Rectal smooth muscle tissue (tissue), 1 donor: ENCODE measurements around the gene COL21A1.

Source experiments
- H3K27ac ChIP-seq: one replicate; pipeline ENCODE4 v1.7.0; 2013; ENCODE audit warnings: low read depth, low read length, inconsistent platforms
- H3K27me3 ChIP-seq: one replicate; pipeline ENCODE4 v1.7.0; 2013; ENCODE audit warnings: low read length; ENCODE audit not compliant: control insufficient read depth, insufficient read depth
- H3K36me3 ChIP-seq: one replicate; pipeline ENCODE4 v1.7.0; 2013; ENCODE audit warnings: low read length; ENCODE audit not compliant: control insufficient read depth, insufficient read depth
- H3K4me1 ChIP-seq: one replicate; pipeline ENCODE4 v1.7.0; 2013; ENCODE audit warnings: low read length; ENCODE audit not compliant: control insufficient read depth, insufficient read depth
- H3K4me3 ChIP-seq: one replicate; pipeline ENCODE4 v1.7.0; 2013; ENCODE audit warnings: low read length
- H3K9ac ChIP-seq: one replicate; pipeline ENCODE4 v1.7.0; 2013; ENCODE audit warnings: low read length

Gene COL21A1

GRCh38 chr6:56242346-56242745, 5.0 kb downstream of the COL21A1 start:
- Histone ChIP-seq H3K27me3 (no peaks in the 10 kb centered on the region), H3K4me1 (peaks cover 9% of the 10 kb centered on the region), H3K9ac (no peak overlapping the region), H3K36me3 (no peaks in the 10 kb centered on the region), H3K4me3 (no peak overlapping the region), H3K27ac (no peak overlapping the region)

- H3K27me3 ChIP-seq: no peaks in the 10 kb centered on the region
- no peaks in the 10 kb centered on the region for H3K36me3 ChIP-seq
- no peak overlapping the region for H3K9ac ChIP-seq
- H3K4me1 ChIP-seq: peaks cover 9% of the 10 kb centered on the region
- H3K27ac ChIP-seq: peak overlapping the region; percentile 44
- no peak overlapping the region for H3K4me3 ChIP-seq
These were observed 6.1 kb downstream of the COL21A1 start for GRCh38 chr6:56241124-56241802.

- Histone ChIP-seq H3K27ac (no peak overlapping the region), H3K4me1 (peaks cover 14% of the 10 kb centered on the region)
These were observed 9.0 kb downstream of the COL21A1 start for GRCh38 chr6:56238352-56238751.

GRCh38 chr6:56235245-56235644, 12.1 kb downstream of the COL21A1 start:
- peaks cover 12% of the 10 kb centered on the region for H3K4me1 ChIP-seq
- no peak overlapping the region for H3K27ac ChIP-seq
- H3K36me3 ChIP-seq: no peaks in the 10 kb centered on the region
- H3K9ac ChIP-seq: no peak overlapping the region
- H3K4me3 ChIP-seq: no peak overlapping the region
- no peaks in the 10 kb centered on the region for H3K27me3 ChIP-seq

More at GRCh38 chr6:56238352-56238751, 9.0 kb downstream of the COL21A1 start:
- H3K4me3 ChIP-seq: no peak overlapping the region
- H3K36me3 ChIP-seq: no peaks in the 10 kb centered on the region
- H3K9ac ChIP-seq: no peak overlapping the region
- H3K27me3 ChIP-seq: no peaks in the 10 kb centered on the region

GRCh38 chr6:56232436-56232835, 14.9 kb downstream of the COL21A1 start:
- Histone ChIP-seq H3K27ac (no peak overlapping the region), H3K4me1 (peaks cover 12% of the 10 kb centered on the region), H3K4me3 (no peak overlapping the region)

GRCh38 chr6:56231827-56232226, 15.6 kb downstream of the COL21A1 start:
- no peaks in the 10 kb centered on the region for H3K27me3 ChIP-seq
- H3K4me3 ChIP-seq: no peak overlapping the region
- H3K27ac ChIP-seq: no peak overlapping the region
- no peaks in the 10 kb centered on the region for H3K36me3 ChIP-seq
- peaks cover 12% of the 10 kb centered on the region for H3K4me1 ChIP-seq
- no peak overlapping the region for H3K9ac ChIP-seq

More at GRCh38 chr6:56232436-56232835, 14.9 kb downstream of the COL21A1 start:
- H3K36me3 ChIP-seq: no peaks in the 10 kb centered on the region
- H3K27me3 ChIP-seq: no peaks in the 10 kb centered on the region
- H3K9ac ChIP-seq: no peak overlapping the region

GRCh38 chr6:56230976-56231566, 16.3 kb downstream of the COL21A1 start:
- no peak overlapping the region for H3K4me3 ChIP-seq
- H3K27ac ChIP-seq: no peak overlapping the region
- no peak overlapping the region for H3K9ac ChIP-seq
- peaks cover 12% of the 10 kb centered on the region for H3K4me1 ChIP-seq
- no peaks in the 10 kb centered on the region for H3K36me3 ChIP-seq
- no peaks in the 10 kb centered on the region for H3K27me3 ChIP-seq

- peaks cover 17% of the 10 kb centered on the region for H3K4me1 ChIP-seq
- H3K4me3 ChIP-seq: no peak overlapping the region
- no peak overlapping the region for H3K27ac ChIP-seq
- H3K27me3 ChIP-seq: no peaks in the 10 kb centered on the region
- no peaks in the 10 kb centered on the region for H3K36me3 ChIP-seq
- H3K9ac ChIP-seq: no peak overlapping the region
These were observed 20.1 kb downstream of the COL21A1 start for GRCh38 chr6:56227071-56227879.

GRCh38 chr6:56223995-56224394, 23.4 kb downstream of the COL21A1 start:
- H3K27ac ChIP-seq: no peak overlapping the region
- H3K36me3 ChIP-seq: no peaks in the 10 kb centered on the region
- peaks cover 14% of the 10 kb centered on the region for H3K4me1 ChIP-seq
- H3K9ac ChIP-seq: no peak overlapping the region
- H3K4me3 ChIP-seq: no peak overlapping the region
- H3K27me3 ChIP-seq: no peaks in the 10 kb centered on the region

- H3K27ac ChIP-seq: no peak overlapping the region
- no peak overlapping the region for H3K4me3 ChIP-seq
These were observed 24.9 kb downstream of the COL21A1 start for GRCh38 chr6:56222499-56222898.

GRCh38 chr6:56220078-56220477, 27.3 kb downstream of the COL21A1 start:
- H3K27ac ChIP-seq: no peak overlapping the region
- H3K36me3 ChIP-seq: no peaks in the 10 kb centered on the region
- H3K4me1 ChIP-seq: peaks cover 12% of the 10 kb centered on the region
- no peaks in the 10 kb centered on the region for H3K27me3 ChIP-seq
- no peak overlapping the region for H3K9ac ChIP-seq
- H3K4me3 ChIP-seq: no peak overlapping the region

More at GRCh38 chr6:56222499-56222898, 24.9 kb downstream of the COL21A1 start:
- Histone ChIP-seq H3K9ac (no peak overlapping the region), H3K27me3 (no peaks in the 10 kb centered on the region), H3K4me1 (peaks cover 14% of the 10 kb centered on the region), H3K36me3 (no peaks in the 10 kb centered on the region)

- no peak overlapping the region for H3K27ac ChIP-seq
- H3K27me3 ChIP-seq: no peaks in the 10 kb centered on the region
- H3K4me3 ChIP-seq: no peak overlapping the region
- H3K36me3 ChIP-seq: no peaks in the 10 kb centered on the region
- H3K4me1 ChIP-seq: no peaks in the 10 kb centered on the region
- H3K9ac ChIP-seq: no peak overlapping the region
These were observed 32.7 kb downstream of the COL21A1 start for GRCh38 chr6:56214703-56215101.
